ENCODE results near the gene TMEM250. TPM values are rescaled to one million over a fixed set of nuclear protein-coding genes. Genes with fewer than 3 reads are reported as not detected.

The TMEM250 gene
- total and polyA plus RNA-seq, 9 of the 15 experiments (the other 6 are each of a cell fraction or from before 2014, with no cell fraction given), result 0.32 to 44.6 (median 12.2) TPM

DNA sequence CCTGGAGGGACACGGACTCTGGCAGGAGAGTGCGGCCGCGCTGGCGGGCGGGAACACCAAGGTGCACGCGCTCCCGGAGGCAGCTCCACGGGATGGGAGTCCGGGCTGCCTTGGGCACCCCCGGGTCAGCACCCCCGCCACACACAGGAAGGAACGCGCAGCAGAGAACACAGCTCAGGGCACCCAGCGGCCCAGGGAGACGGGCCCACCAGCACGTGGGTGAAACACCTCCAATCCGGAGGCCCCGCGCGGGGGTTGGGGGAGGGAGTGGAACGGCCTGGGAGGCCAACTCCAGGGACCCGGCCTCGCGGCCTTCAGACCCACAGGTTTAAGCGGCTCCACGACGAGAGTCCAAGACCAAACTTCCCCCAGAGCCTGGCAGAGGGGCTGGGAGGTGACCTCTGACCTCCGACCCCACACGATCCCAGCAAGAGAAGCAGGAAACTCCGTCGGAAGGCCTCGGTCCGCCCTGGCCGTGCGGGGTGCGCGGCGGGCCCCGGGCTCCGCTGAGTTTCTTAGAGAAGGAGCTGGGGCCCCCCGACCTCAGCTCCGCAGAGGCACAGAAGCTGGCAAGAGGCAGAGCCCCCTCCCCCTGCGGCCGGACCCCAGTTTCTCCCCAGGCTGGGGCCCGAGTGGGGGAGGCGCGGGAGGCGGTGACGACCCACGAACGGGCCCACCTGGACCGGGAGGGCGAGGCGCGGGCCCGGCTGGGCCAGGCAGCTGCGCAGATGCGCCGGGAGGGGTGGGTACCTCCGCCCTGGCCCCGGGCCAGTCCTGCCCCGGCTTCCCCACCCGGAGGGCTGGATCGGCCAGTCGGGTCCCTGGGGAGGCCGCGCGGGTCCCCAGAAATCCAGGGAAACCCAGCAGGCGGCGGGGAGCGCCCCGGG is 24.4 kb downstream of the TMEM250 start (continued):
- TF ChIP-seq, protein P1, sequence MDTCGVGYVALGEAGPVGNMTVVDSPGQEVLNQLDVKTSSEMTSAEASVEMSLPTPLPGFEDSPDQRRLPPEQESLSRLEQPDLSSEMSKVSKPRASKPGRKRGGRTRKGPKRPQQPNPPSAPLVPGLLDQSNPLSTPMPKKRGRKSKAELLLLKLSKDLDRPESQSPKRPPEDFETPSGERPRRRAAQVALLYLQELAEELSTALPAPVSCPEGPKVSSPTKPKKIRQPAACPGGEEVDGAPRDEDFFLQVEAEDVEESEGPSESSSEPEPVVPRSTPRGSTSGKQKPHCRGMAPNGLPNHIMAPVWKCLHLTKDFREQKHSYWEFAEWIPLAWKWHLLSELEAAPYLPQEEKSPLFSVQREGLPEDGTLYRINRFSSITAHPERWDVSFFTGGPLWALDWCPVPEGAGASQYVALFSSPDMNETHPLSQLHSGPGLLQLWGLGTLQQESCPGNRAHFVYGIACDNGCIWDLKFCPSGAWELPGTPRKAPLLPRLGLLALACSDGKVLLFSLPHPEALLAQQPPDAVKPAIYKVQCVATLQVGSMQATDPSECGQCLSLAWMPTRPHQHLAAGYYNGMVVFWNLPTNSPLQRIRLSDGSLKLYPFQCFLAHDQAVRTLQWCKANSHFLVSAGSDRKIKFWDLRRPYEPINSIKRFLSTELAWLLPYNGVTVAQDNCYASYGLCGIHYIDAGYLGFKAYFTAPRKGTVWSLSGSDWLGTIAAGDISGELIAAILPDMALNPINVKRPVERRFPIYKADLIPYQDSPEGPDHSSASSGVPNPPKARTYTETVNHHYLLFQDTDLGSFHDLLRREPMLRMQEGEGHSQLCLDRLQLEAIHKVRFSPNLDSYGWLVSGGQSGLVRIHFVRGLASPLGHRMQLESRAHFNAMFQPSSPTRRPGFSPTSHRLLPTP (IDR thresholded peaks at IDR 0.05; ENCODE audit: borderline replicate concordance, extremely low read depth, insufficient read length), result no peak
- TF ChIP-seq L3MBTL2 (IDR thresholded peaks at IDR 0.05) (peak; percentile 87), HIVEP1 (CRISPR knock-in tag; IDR thresholded peaks at IDR 0.05) (no peak), HNRNPL (IDR thresholded peaks at IDR 0.05; ENCODE audit: low read depth, low read length) (peak; percentile 58)
- TF ChIP-seq, protein P2, sequence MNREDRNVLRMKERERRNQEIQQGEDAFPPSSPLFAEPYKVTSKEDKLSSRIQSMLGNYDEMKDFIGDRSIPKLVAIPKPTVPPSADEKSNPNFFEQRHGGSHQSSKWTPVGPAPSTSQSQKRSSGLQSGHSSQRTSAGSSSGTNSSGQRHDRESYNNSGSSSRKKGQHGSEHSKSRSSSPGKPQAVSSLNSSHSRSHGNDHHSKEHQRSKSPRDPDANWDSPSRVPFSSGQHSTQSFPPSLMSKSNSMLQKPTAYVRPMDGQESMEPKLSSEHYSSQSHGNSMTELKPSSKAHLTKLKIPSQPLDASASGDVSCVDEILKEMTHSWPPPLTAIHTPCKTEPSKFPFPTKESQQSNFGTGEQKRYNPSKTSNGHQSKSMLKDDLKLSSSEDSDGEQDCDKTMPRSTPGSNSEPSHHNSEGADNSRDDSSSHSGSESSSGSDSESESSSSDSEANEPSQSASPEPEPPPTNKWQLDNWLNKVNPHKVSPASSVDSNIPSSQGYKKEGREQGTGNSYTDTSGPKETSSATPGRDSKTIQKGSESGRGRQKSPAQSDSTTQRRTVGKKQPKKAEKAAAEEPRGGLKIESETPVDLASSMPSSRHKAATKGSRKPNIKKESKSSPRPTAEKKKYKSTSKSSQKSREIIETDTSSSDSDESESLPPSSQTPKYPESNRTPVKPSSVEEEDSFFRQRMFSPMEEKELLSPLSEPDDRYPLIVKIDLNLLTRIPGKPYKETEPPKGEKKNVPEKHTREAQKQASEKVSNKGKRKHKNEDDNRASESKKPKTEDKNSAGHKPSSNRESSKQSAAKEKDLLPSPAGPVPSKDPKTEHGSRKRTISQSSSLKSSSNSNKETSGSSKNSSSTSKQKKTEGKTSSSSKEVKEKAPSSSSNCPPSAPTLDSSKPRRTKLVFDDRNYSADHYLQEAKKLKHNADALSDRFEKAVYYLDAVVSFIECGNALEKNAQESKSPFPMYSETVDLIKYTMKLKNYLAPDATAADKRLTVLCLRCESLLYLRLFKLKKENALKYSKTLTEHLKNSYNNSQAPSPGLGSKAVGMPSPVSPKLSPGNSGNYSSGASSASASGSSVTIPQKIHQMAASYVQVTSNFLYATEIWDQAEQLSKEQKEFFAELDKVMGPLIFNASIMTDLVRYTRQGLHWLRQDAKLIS (CRISPR knock-in tag; IDR thresholded peaks at IDR 0.05), result peak; percentile 49; the same call in 1 of the 2 replicates
- TF ChIP-seq, protein P3, sequence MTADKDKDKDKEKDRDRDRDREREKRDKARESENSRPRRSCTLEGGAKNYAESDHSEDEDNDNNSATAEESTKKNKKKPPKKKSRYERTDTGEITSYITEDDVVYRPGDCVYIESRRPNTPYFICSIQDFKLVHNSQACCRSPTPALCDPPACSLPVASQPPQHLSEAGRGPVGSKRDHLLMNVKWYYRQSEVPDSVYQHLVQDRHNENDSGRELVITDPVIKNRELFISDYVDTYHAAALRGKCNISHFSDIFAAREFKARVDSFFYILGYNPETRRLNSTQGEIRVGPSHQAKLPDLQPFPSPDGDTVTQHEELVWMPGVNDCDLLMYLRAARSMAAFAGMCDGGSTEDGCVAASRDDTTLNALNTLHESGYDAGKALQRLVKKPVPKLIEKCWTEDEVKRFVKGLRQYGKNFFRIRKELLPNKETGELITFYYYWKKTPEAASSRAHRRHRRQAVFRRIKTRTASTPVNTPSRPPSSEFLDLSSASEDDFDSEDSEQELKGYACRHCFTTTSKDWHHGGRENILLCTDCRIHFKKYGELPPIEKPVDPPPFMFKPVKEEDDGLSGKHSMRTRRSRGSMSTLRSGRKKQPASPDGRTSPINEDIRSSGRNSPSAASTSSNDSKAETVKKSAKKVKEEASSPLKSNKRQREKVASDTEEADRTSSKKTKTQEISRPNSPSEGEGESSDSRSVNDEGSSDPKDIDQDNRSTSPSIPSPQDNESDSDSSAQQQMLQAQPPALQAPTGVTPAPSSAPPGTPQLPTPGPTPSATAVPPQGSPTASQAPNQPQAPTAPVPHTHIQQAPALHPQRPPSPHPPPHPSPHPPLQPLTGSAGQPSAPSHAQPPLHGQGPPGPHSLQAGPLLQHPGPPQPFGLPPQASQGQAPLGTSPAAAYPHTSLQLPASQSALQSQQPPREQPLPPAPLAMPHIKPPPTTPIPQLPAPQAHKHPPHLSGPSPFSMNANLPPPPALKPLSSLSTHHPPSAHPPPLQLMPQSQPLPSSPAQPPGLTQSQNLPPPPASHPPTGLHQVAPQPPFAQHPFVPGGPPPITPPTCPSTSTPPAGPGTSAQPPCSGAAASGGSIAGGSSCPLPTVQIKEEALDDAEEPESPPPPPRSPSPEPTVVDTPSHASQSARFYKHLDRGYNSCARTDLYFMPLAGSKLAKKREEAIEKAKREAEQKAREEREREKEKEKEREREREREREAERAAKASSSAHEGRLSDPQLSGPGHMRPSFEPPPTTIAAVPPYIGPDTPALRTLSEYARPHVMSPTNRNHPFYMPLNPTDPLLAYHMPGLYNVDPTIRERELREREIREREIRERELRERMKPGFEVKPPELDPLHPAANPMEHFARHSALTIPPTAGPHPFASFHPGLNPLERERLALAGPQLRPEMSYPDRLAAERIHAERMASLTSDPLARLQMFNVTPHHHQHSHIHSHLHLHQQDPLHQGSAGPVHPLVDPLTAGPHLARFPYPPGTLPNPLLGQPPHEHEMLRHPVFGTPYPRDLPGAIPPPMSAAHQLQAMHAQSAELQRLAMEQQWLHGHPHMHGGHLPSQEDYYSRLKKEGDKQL (CRISPR knock-in tag; IDR thresholded peaks at IDR 0.05; ENCODE audit: borderline replicate concordance), result no peak
- TF ChIP-seq, protein P4, sequence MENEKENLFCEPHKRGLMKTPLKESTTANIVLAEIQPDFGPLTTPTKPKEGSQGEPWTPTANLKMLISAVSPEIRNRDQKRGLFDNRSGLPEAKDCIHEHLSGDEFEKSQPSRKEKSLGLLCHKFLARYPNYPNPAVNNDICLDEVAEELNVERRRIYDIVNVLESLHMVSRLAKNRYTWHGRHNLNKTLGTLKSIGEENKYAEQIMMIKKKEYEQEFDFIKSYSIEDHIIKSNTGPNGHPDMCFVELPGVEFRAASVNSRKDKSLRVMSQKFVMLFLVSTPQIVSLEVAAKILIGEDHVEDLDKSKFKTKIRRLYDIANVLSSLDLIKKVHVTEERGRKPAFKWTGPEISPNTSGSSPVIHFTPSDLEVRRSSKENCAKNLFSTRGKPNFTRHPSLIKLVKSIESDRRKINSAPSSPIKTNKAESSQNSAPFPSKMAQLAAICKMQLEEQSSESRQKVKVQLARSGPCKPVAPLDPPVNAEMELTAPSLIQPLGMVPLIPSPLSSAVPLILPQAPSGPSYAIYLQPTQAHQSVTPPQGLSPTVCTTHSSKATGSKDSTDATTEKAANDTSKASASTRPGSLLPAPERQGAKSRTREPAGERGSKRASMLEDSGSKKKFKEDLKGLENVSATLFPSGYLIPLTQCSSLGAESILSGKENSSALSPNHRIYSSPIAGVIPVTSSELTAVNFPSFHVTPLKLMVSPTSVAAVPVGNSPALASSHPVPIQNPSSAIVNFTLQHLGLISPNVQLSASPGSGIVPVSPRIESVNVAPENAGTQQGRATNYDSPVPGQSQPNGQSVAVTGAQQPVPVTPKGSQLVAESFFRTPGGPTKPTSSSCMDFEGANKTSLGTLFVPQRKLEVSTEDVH (IDR thresholded peaks at IDR 0.05; ENCODE audit: low read depth, partially characterized antibody), result no peak
- TF ChIP-seq, protein P5, sequence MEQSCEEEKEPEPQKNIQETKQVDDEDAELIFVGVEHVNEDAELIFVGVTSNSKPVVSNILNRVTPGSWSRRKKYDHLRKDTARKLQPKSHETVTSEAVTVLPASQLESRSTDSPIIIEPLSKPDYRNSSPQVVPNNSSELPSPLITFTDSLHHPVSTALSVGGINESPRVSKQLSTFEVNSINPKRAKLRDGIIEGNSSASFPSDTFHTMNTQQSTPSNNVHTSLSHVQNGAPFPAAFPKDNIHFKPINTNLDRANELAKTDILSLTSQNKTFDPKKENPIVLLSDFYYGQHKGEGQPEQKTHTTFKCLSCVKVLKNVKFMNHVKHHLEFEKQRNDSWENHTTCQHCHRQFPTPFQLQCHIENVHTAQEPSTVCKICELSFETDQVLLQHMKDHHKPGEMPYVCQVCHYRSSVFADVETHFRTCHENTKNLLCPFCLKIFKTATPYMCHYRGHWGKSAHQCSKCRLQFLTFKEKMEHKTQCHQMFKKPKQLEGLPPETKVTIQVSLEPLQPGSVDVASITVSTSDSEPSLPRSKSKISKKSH (CRISPR knock-in tag; IDR thresholded peaks at IDR 0.05), result no peak
